GM12878 (cell line): ENCODE measurements around the gene CTNS. TPM values are rescaled to one million over a fixed set of nuclear protein-coding genes. Genes with fewer than 3 reads are reported as not detected.

Experiments used
- ATAC-seq: fragments of 200-7000 bp; cut with Tn5 transposase; 3 replicates; pipeline ENCODE4 v1.9.1; 2020; ENCODE audit warnings: mild to moderate bottlenecking, moderate library complexity
- BruUV-seq: library from RNA; stranded (reverse); fragments of 400-500 nt; replicated peaks from 2 replicates; lab custom pipeline; 2021; lab: Mats Ljungman, UMichigan
- CTCF ChIA-PET: fragments of 300-600 bp; sonication (Branson Sonifier 250); formaldehyde crosslinking; extraction: SDS; loops from one replicate; lab custom pipeline; 2021; ENCODE audit warnings: inconsistent platforms; lab: Yijun Ruan, JAX
- POLR2A ChIA-PET: fragments of 350-600 bp; formaldehyde crosslinking; extraction: SDS; loops from one replicate; lab custom pipeline; 2021; ENCODE audit warnings: inconsistent platforms; lab: Charles Lee
- RAD21 ChIA-PET: fragments of 300-600 bp; sonication (Branson Sonifier 250); formaldehyde crosslinking; loops from one replicate; lab custom pipeline; 2023; ENCODE audit warnings: antibody characterized with exemption; ENCODE audit not compliant: unreplicated experiment; lab: Charles Lee
- SMC1A ChIA-PET: fragments of 300-600 bp; sonication (Branson Sonifier 250); formaldehyde crosslinking; loops from one replicate; lab custom pipeline; 2023; ENCODE audit not compliant: unreplicated experiment, uncharacterized antibody; lab: Charles Lee
- DNase-seq: peaks from one replicate; pipeline ENCODE4 v3.0.0-alpha.2; 2011; ENCODE audit warnings: low read depth, low spot score
- FAIRE-seq: peaks from 3 replicates; lab custom pipeline; 2011; peaks lifted over from hg19 to GRCh38; lab: Jason Lieb, UNC
- H2AFZ ChIP-seq: 2 replicates; pipeline ENCODE4 v1.6.0; 2011; ENCODE audit warnings: low read depth, low read length, control low read depth; ENCODE audit not compliant: control insufficient read depth
- H3K27ac ChIP-seq: 2 replicates; pipeline ENCODE4 v1.5.1; 2011; ENCODE audit warnings: control low read depth; ENCODE audit not compliant: control insufficient read depth, insufficient read depth
- H3K27me3 ChIP-seq, 2 experiments: replicated peaks in 1 of 2; 2 replicates each; pipeline versions ENCODE4 v1.6.0 to v1.6.1; 2011; ENCODE audit warnings: low read length in 1 of 2; ENCODE audit not compliant: control insufficient read depth in 2 of 2, insufficient read depth in 2 of 2
- H3K36me3 ChIP-seq, 2 experiments: 2 replicates each; pipeline ENCODE4 v1.5.1; 2011; ENCODE audit warnings: low read length in 1 of 2; ENCODE audit not compliant: control insufficient read depth in 2 of 2, insufficient read depth in 2 of 2
- H3K4me1 ChIP-seq: 2 replicates; pipeline ENCODE4 v1.6.1; 2011; ENCODE audit warnings: mild to moderate bottlenecking, low read length, moderate library complexity, mixed read lengths; ENCODE audit not compliant: control insufficient read depth, insufficient read depth
- H3K4me2 ChIP-seq: 2 replicates; pipeline ENCODE4 v1.6.0; 2011; ENCODE audit warnings: control low read depth; ENCODE audit not compliant: control insufficient read depth, insufficient read depth
- H3K4me3 ChIP-seq: fragments of 200-600 bp; sonication (generic); 2 replicates; pipeline ENCODE4 v1.5.1; 2016
- H3K79me2 ChIP-seq: 2 replicates; pipeline ENCODE4 v1.6.0; 2011; ENCODE audit warnings: low read length; ENCODE audit not compliant: control insufficient read depth, insufficient read depth
- H3K9ac ChIP-seq: 2 replicates; pipeline ENCODE4 v1.8.0; 2011; ENCODE audit warnings: low read length, control low read depth, mixed read lengths; ENCODE audit not compliant: control insufficient read depth, insufficient read depth
- H3K9me3 ChIP-seq: replicated peaks from 3 replicates; pipeline ENCODE4 v1.5.1; 2011; ENCODE audit warnings: mild to moderate bottlenecking, low read length; ENCODE audit not compliant: control insufficient read depth, insufficient read depth
- H4K20me1 ChIP-seq: 2 replicates; pipeline ENCODE4 v1.6.0; 2011; ENCODE audit not compliant: control insufficient read depth, insufficient read depth
- BMI1 ChIP-seq: fragments of 450-650 bp; IDR thresholded peaks from 2 replicates; pipeline ENCODE4 v1.6.1; 2016; ENCODE audit warnings: mild to moderate bottlenecking, moderate library complexity, borderline replicate concordance
- BRCA1 ChIP-seq: IDR thresholded peaks from 2 replicates; pipeline ENCODE4 v1.6.1; 2011; ENCODE audit warnings: low read depth, low read length, improper control_type of control experiment
- CEBPZ ChIP-seq: fragments of 150-350 bp; IDR thresholded peaks from 2 replicates; pipeline ENCODE4 v1.6.1; 2016; ENCODE audit warnings: low read depth, low read length
- ELK1 ChIP-seq: IDR thresholded peaks from 2 replicates; pipeline ENCODE4 v1.6.1; 2012; ENCODE audit warnings: low read depth, low read length, improper control_type of control experiment
- HSF1 ChIP-seq: fragments of 150-350 bp; IDR thresholded peaks from 2 replicates; pipeline ENCODE4 v1.6.1; 2014; ENCODE audit warnings: mild to moderate bottlenecking, low read depth, low read length
- PBX3 ChIP-seq: IDR thresholded peaks from 2 replicates; pipeline ENCODE4 v1.6.1; 2011; ENCODE audit warnings: mild to moderate bottlenecking, low read depth, low read length, moderate library complexity; ENCODE audit not compliant: insufficient replicate concordance
- RELA ChIP-seq: fragments of 450-650 bp; IDR thresholded peaks from 2 replicates; pipeline ENCODE4 v1.8.0; 2014; ENCODE audit warnings: borderline replicate concordance; ENCODE audit not compliant: partially characterized antibody
- SPI1 ChIP-seq: IDR thresholded peaks from 2 replicates; pipeline ENCODE4 v1.6.1; 2011; ENCODE audit warnings: low read depth, mild to moderate bottlenecking, low read length, moderate library complexity, borderline replicate concordance; ENCODE audit not compliant: insufficient read depth
- SUZ12 ChIP-seq: fragments of 200-600 bp; sonication (generic); IDR thresholded peaks from one replicate; pipeline ENCODE4 v1.6.1; 2018; ENCODE audit warnings: antibody characterized with exemption, mild to moderate bottlenecking; ENCODE audit not compliant: unreplicated experiment
- TBL1XR1 ChIP-seq: IDR thresholded peaks from 2 replicates; pipeline ENCODE4 v1.6.1; 2012; ENCODE audit warnings: low read depth, low read length, improper control_type of control experiment
- ZNF217 ChIP-seq: fragments of 450-650 bp; IDR thresholded peaks from 2 replicates; pipeline ENCODE4 v1.6.1; 2017; ENCODE audit warnings: antibody characterized with exemption, mild to moderate bottlenecking
- WGBS: methylation state at CpG from one replicate; pipeline ENCODE4 v1.1.6; 2016; ENCODE audit warnings: low lambda C conversion rate; ENCODE audit not compliant: insufficient replicate concordance, insufficient coverage; ENCODE audit errors: missing lambda C conversion rate; 5-methylcytosine and 5-hydroxymethylcytosine counted together
- in situ Hi-C: fragments of 300-500 bp; cut with MboI; formaldehyde crosslinking; loops from 9 replicates; pipeline ENCODE4 v1.14.3; 2018; ENCODE audit warnings: mixed read lengths
- intact Hi-C: fragments of 100-400 bp; cut with micrococcal nuclease; formaldehyde crosslinking; loops from one replicate; pipeline ENCODE4 v1.14.2; 2022; ENCODE audit not compliant: unreplicated experiment
- polyA plus RNA-seq, 11 experiments: library from polyadenylated mRNA; depleted of rRNA in 4 of 11; unstranded in 6 of 11; stranded (reverse) in 5 of 11; fragments of >200 nt; fragmentation: Nextera tagmentation in 4 of 11; fragmentation: Illumina TruSeq in 1 of 11; extraction: Ambion mirVana in 4 of 11; extraction: Trizol in 1 of 11; gene quantifications; 1 replicate in 1 of 11; 2 replicates in 10 of 11; pipeline versions ENCODE4 v1.2.1 to v1.2.3, GENCODE V29; 2011 to 2016; ENCODE audit warnings: inconsistent platforms in 2 of 11, missing spikeins in 2 of 11, low read depth in 1 of 11
- total RNA-seq, 4 experiments: library from RNA; depleted of rRNA in 3 of 4; stranded (reverse); fragments of >200 nt in 3 of 4; fragmentation: Illumina TruSeq in 1 of 4; extraction: Trizol in 1 of 4; gene quantifications; 2 replicates each; pipeline versions ENCODE4 v1.2.1 to v1.2.3, GENCODE V29; 2013 to 2021

CTNS gene
- total and polyA plus RNA-seq, 10 of the 15 experiments (the other 5 are each of a cell fraction or from before 2014, with no cell fraction given), result 0.92 to 10.7 (median 6.4) TPM

GRCh38 chr17:3590768-3591167 lies 45.8 kb upstream of the CTNS start:
- H3K9ac ChIP-seq, result no peak overlapping the region
- no peak overlapping the region for H2AFZ ChIP-seq
- no peaks in the 10 kb centered on the region; a peak in 1 of 4 replicates for H3K36me3 ChIP-seq
- no peak for TF ChIP-seq ZNF217
- no peak for TF ChIP-seq BMI1
- TF ChIP-seq HSF1, result no peak
- TF ChIP-seq ELK1, result no peak
- no peak for TF ChIP-seq SPI1
- TF ChIP-seq SUZ12, result no peak
- no peak for TF ChIP-seq CEBPZ
- no peak for TF ChIP-seq RELA
- no peak for TF ChIP-seq PBX3
- no peak for TF ChIP-seq BRCA1
- TF ChIP-seq TBL1XR1, result no peak
- SMC1A ChIA-PET, result no interaction called here
- H3K9me3 ChIP-seq, result no peaks in the 10 kb centered on the region
- POLR2A ChIA-PET, result interaction anchor here (0.6 kb wide), 1 partner anchor 118 kb away, joined by 4 read pairs; no protein-coding TSS in a partner anchor
- FAIRE-seq (no peak), ATAC-seq (no peak), DNase-seq (no peak)
- CTCF ChIA-PET, result no interaction called here
- no peaks in the 10 kb centered on the region for H3K79me2 ChIP-seq
- no peak overlapping the region for H3K4me3 ChIP-seq
- H4K20me1 ChIP-seq, result no peaks in the 10 kb centered on the region
- H3K27ac ChIP-seq, result no peak overlapping the region
- WGBS, result 95% methylated on average over 14 of the region's 15 CpGs
- intact Hi-C loops, result no loop called here
- RAD21 ChIA-PET, result no interaction called here
- no peaks in the 10 kb centered on the region for H3K4me1 ChIP-seq
- no peak overlapping the region for H3K4me2 ChIP-seq
- in situ Hi-C loops, result no loop called here
- no TSS peak for BruUV-seq
- H3K27me3 ChIP-seq, result no peaks in the 10 kb centered on the region
